K562 (cell line): ENCODE measurements around the gene PCCB. TPM values are rescaled to one million over a fixed set of nuclear protein-coding genes. Genes with fewer than 3 reads are reported as not detected.

Experiments used
- ATAC-seq: fragments of 200-7000 bp; cut with Tn5 transposase; 3 replicates; pipeline ENCODE4 v1.9.1; 2020; ENCODE audit warnings: moderate library complexity
- BruUV-seq: library from RNA; stranded (reverse); fragments of 400-500 nt; replicated peaks from 2 replicates; lab custom pipeline; 2021; lab: Mats Ljungman, UMichigan
- CTCF ChIA-PET: fragments of 300-600 bp; formaldehyde crosslinking; extraction: SDS; loops from one replicate; lab custom pipeline; 2021; ENCODE audit warnings: low intra/inter-chr PET ratio; lab: Yijun Ruan, JAX
- POLR2A ChIA-PET: fragments of 300-600, 350-650 bp; sonication (Branson Sonifier 250); formaldehyde crosslinking; extraction: SDS; loops from one replicate; lab custom pipeline; 2021; ENCODE audit warnings: antibody characterized with exemption, inconsistent platforms; lab: Yijun Ruan, JAX
- DNase-seq, 4 experiments: peaks; one replicate each; pipeline versions ENCODE4 v3.0.0 to v3.0.0-alpha.2; 2011 to 2018; ENCODE audit warnings: low spot score in 3 of 4, mixed read lengths in 3 of 4; ENCODE audit errors: extremely low read depth in 1 of 4
- FAIRE-seq: peaks from 2 replicates; lab custom pipeline; 2011; peaks lifted over from hg19 to GRCh38; lab: Jason Lieb, UNC
- H2AFZ ChIP-seq: 2 replicates; pipeline ENCODE4 v1.6.0; 2011; ENCODE audit warnings: low read depth, low read length, control low read depth, inconsistent platforms
- H3K27ac ChIP-seq: fragments of 200-600 bp; 3 replicates; pipeline ENCODE4 v1.8.0; 2011; ENCODE audit warnings: low read depth, mild to moderate bottlenecking, control low read depth, inconsistent platforms, low read length, moderate library complexity, mixed read lengths; ENCODE audit errors: extremely low read depth
- H3K27me3 ChIP-seq, 2 experiments: fragments of 300-600 bp in 1 of 2; 2 replicates in 1 of 2; 3 replicates in 1 of 2; pipeline versions ENCODE4 v1.6.0 to v1.8.0; 2011; ENCODE audit warnings: inconsistent platforms in 2 of 2, low read length in 2 of 2, mild to moderate bottlenecking in 1 of 2, mixed read lengths in 1 of 2, moderate library complexity in 1 of 2; ENCODE audit not compliant: control insufficient read depth in 2 of 2, insufficient read depth in 2 of 2
- H3K36me3 ChIP-seq: fragments of 300-600 bp; 3 replicates; pipeline ENCODE4 v1.8.0; 2011; ENCODE audit warnings: mild to moderate bottlenecking, low read length, inconsistent platforms; ENCODE audit not compliant: control insufficient read depth, insufficient read depth
- H3K4me1 ChIP-seq, 2 experiments: fragments of 200-600 bp in 1 of 2; replicated peaks in 1 of 2; 2 replicates in 1 of 2; 3 replicates in 1 of 2; pipeline versions ENCODE4 v1.5.1 to v1.8.0; 2011; ENCODE audit warnings: inconsistent platforms in 2 of 2, low read length in 2 of 2, mild to moderate bottlenecking in 1 of 2, mixed read lengths in 1 of 2, moderate library complexity in 1 of 2; ENCODE audit not compliant: control insufficient read depth in 2 of 2, insufficient read depth in 2 of 2
- H3K4me2 ChIP-seq: 2 replicates; pipeline ENCODE4 v1.6.1; 2011; ENCODE audit warnings: low read length, control low read depth, inconsistent platforms, mixed read lengths; ENCODE audit not compliant: insufficient read depth
- H3K4me3 ChIP-seq: fragments of 200-600 bp; sonication (generic), shearing (Covaris generic); 2 replicates; pipeline ENCODE4 v1.5.1; 2016; ENCODE audit warnings: control low read depth, inconsistent platforms
- H3K79me2 ChIP-seq: fragments of 200-600 bp; 3 replicates; pipeline ENCODE4 v1.8.0; 2011; ENCODE audit warnings: low read length, inconsistent platforms; ENCODE audit not compliant: control insufficient read depth, insufficient read depth
- H3K9ac ChIP-seq, 2 experiments: 2 replicates each; pipeline versions ENCODE4 v1.6.0 to v1.6.1; 2011; ENCODE audit warnings: low read depth in 2 of 2, low read length in 2 of 2, control low read depth in 1 of 2, inconsistent platforms in 1 of 2, mild to moderate bottlenecking in 1 of 2, mixed read lengths in 1 of 2; ENCODE audit not compliant: insufficient read depth in 1 of 2
- H3K9me1 ChIP-seq: one replicate; pipeline ENCODE4 v1.6.0; 2011; ENCODE audit warnings: inconsistent platforms, mild to moderate bottlenecking, low read length, moderate library complexity; ENCODE audit not compliant: control insufficient read depth, insufficient read depth
- H3K9me3 ChIP-seq: replicated peaks from 2 replicates; pipeline ENCODE4 v1.5.1; 2011; ENCODE audit warnings: low read depth, low read length, inconsistent platforms; ENCODE audit not compliant: control insufficient read depth, insufficient read depth
- H4K20me1 ChIP-seq: replicated peaks from 2 replicates; pipeline ENCODE4 v1.6.1; 2011; ENCODE audit warnings: low read length, inconsistent platforms, mixed read lengths; ENCODE audit not compliant: control insufficient read depth, insufficient read depth
- BCL6 ChIP-seq: fragments of 250-450 bp; sonication (Bioruptor Pico); IDR thresholded peaks from 2 replicates; pipeline ENCODE4 v1.4.0; 2020
- DACH1 ChIP-seq: fragments of 450-650 bp; IDR thresholded peaks from 2 replicates; pipeline ENCODE4 v1.6.1; 2018; ENCODE audit not compliant: partially characterized antibody
- FOSL1 ChIP-seq: fragments of 200-800 bp; sonication (Bioruptor generic); conservative IDR thresholded peaks from 2 replicates; pipeline ENCODE4 v1.6.1; 2016; ENCODE audit warnings: missing genetic modification characterization, missing compliant biosample characterization
- FOXJ2 ChIP-seq: fragments of 200-800 bp; sonication (Bioruptor generic); IDR thresholded peaks from 2 replicates; pipeline ENCODE4 v1.6.1; 2016; ENCODE audit warnings: missing genetic modification characterization, missing compliant biosample characterization
- HDAC8 ChIP-seq: fragments of 450-650 bp; IDR thresholded peaks from 2 replicates; pipeline ENCODE4 v1.6.1; 2016; ENCODE audit warnings: mild to moderate bottlenecking, missing genetic modification characterization, moderate library complexity, missing compliant biosample characterization
- MIER1 ChIP-seq: fragments of 450-650 bp; IDR thresholded peaks from 2 replicates; pipeline ENCODE4 v1.6.1; 2016; ENCODE audit warnings: antibody characterized with exemption, mild to moderate bottlenecking, low read depth
- PML ChIP-seq: IDR thresholded peaks from 2 replicates; pipeline ENCODE4 v1.6.1; 2012; ENCODE audit warnings: low read length, inconsistent platforms
- SP1 ChIP-seq: sonication (generic); formaldehyde crosslinking; IDR thresholded peaks from 2 replicates; pipeline ENCODE4 v1.8.1; 2022; ENCODE audit warnings: mild to moderate bottlenecking, missing genetic modification reagents
- ZKSCAN1 ChIP-seq: fragments of 150-350 bp; IDR thresholded peaks from 2 replicates; pipeline ENCODE4 v1.6.1; 2016; ENCODE audit warnings: low read depth, low read length
- WGBS: fragments of 100-300 bp; shearing (Covaris generic); methylation state at CpG from one replicate; pipeline ENCODE4 v1.1.6; 2016; ENCODE audit warnings: low coverage, mixed read lengths; ENCODE audit not compliant: insufficient coverage; ENCODE audit errors: missing lambda C conversion rate; 5-methylcytosine and 5-hydroxymethylcytosine counted together
- in situ Hi-C: fragments of 300-500 bp; cut with MboI; formaldehyde crosslinking; loops from 4 replicates; pipeline ENCODE4 v1.15.0; 2018; ENCODE audit warnings: inconsistent platforms, mixed read lengths
- intact Hi-C: fragments of 100-400 bp; cut with micrococcal nuclease; formaldehyde crosslinking; loops from 2 replicates; pipeline ENCODE4 v1.14.2; 2022
- polyA plus RNA-seq, 8 experiments: library from polyadenylated mRNA; depleted of rRNA in 4 of 8; stranded (reverse) in 5 of 8; unstranded in 3 of 8; fragments of >200 nt; fragmentation: Nextera tagmentation in 2 of 8; fragmentation: Illumina TruSeq in 1 of 8; extraction: Ambion mirVana in 2 of 8; extraction: Trizol in 1 of 8; gene quantifications; 2 replicates each; pipeline versions ENCODE4 v1.2.1 to v1.2.3, GENCODE V29; 2011 to 2014; ENCODE audit warnings: inconsistent platforms in 1 of 8, missing spikeins in 1 of 8
- total RNA-seq, 7 experiments: library from RNA; depleted of rRNA in 6 of 7; stranded (reverse); fragments of >200 nt in 6 of 7; fragmentation: Illumina TruSeq in 2 of 7; extraction: Trizol in 2 of 7; gene quantifications; 2 replicates each; pipeline versions ENCODE4 v1.2.1 to v1.2.3, GENCODE V29; 2011 to 2021; ENCODE audit warnings: low replicate concordance in 1 of 7
- TF ChIP-seq, protein P1 (sequence below): fragments of 250-450 bp; sonication (Bioruptor Pico); IDR thresholded peaks from 2 replicates; pipeline ENCODE4 v1.9.0; 2021; ENCODE audit warnings: mild to moderate bottlenecking

The PCCB gene
- total and polyA plus RNA-seq, 9 of the 15 experiments (the other 6 are each of a cell fraction or from before 2014, with no cell fraction given): 69.5 to 173 (median 92.8) TPM

DNA sequence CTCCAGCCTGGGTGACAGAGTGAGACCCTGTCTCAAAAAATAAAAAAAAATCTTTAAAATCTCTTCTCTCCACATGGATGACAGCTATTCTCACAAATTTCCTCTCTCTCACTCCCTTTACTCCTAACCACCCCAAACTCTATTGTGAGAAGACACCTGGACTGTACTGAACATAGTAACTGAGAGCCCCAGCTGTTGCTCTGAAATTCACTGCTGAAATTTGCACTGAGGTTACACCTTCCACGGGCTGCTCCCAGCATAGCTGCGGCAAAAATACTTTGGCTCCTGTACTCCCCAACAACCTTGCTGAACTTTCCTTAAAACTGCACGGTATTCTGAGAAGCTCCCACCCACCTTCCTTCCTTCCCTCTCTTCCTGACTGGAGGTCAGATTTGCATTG lies 4.4 kb upstream of the PCCB start:
- no peak overlapping the region for H3K4me2 ChIP-seq
- peaks cover 10 to 13% of the 10 kb centered on the region in 2 experiments; a peak in 4 of 5 replicates for H3K4me1 ChIP-seq
- no peak overlapping the region for H3K9ac ChIP-seq
- 15% methylated on average over 2 of the region's 3 CpGs for WGBS
- no peaks in the 10 kb centered on the region for H4K20me1 ChIP-seq
- intact Hi-C loops: no loop called here
- no peak for DNase-seq
- no TSS peak for BruUV-seq
- H3K27me3 ChIP-seq: no peaks in the 10 kb centered on the region
- ATAC-seq: no peak
- TF ChIP-seq SP1 (CRISPR knock-in tag) (no peak), HDAC8 (no peak), DACH1 (no peak), MIER1 (no peak), FOSL1 (tag) (no peak), FOXJ2 (tag) (no peak), PML (no peak), ZKSCAN1 (no peak), BCL6 (CRISPR knock-in tag) (no peak)
- TF ChIP-seq, protein P1, sequence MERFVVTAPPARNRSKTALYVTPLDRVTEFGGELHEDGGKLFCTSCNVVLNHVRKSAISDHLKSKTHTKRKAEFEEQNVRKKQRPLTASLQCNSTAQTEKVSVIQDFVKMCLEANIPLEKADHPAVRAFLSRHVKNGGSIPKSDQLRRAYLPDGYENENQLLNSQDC (CRISPR knock-in tag): no peak
- H3K27ac ChIP-seq: no peak overlapping the region
- ChIA-PET POLR2A (no interaction called here), CTCF (no interaction called here)
- no peak overlapping the region for H3K4me3 ChIP-seq
- no peaks in the 10 kb centered on the region for H3K9me1 ChIP-seq
- in situ Hi-C loops: loop anchor here (5.0 kb wide), 1 partner anchor 168 kb away; no protein-coding TSS in a partner anchor
- FAIRE-seq: no peak
- peaks cover 2% of the 10 kb centered on the region; the same call in 2 of the 3 replicates for H3K79me2 ChIP-seq
- H3K36me3 ChIP-seq: no peaks in the 10 kb centered on the region
- no peaks in the 10 kb centered on the region for H3K9me3 ChIP-seq
- no peak overlapping the region for H2AFZ ChIP-seq
